ENCODE results near the gene SORCS2. TPM values are rescaled to one million over a fixed set of nuclear protein-coding genes. Genes with fewer than 3 reads are reported as not detected.

SORCS2 gene
- total and polyA plus RNA-seq, 2 of the 8 experiments (the other 6 are each of a cell fraction or from before 2014, with no cell fraction given) = 0.36 to 1.8 TPM

DNA sequence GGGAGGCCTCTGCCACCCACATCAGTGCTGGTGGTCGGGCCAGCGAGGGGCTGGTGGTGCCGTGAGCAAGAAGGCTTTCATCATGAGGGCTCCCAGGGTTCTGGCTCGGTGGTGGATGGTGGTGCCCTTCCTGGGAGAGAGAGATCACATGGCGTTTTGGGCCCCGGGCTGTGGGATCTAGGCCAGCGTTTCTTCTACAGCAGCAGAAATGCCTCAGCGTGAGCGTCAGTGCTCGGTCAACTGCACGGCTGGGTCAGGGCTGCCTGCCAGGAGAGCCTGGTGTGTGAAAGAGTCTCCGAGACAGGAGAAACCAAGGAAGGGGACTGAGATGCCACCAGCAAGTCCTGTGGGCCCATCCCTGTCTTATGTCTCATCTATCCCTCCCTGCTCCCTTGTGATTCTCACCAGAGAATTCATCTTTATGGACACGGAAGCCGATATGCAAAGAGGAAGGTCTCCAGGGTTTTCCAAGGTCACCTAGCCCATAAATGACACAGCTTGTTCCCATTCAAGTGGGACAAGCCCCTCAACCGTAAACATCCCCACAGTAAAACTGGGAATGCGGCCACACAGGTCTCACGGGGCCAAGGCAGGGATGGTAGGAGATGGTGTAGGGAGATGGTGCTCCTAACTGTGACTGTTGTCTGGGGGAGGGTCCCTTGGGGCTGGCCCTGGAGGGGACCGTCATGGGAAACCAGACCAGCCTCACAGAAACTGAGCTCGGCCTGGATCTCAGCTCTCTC, 99.2 kb downstream of the SORCS2 start (continued):
- TF ChIP-seq CHD1 (IDR thresholded peaks at IDR 0.05; ENCODE audit: low read depth, low read length) = no peak
- TF ChIP-seq POU5F1 (IDR thresholded peaks at IDR 0.05; ENCODE audit: low read depth, low read length) = no peak
- no peak for TF ChIP-seq SIRT6 (IDR thresholded peaks at IDR 0.05; ENCODE audit: low read length)
- no peak for TF ChIP-seq CTBP2 (IDR thresholded peaks at IDR 0.05; ENCODE audit: borderline replicate concordance, insufficient read depth, insufficient read length, low read length)
- TF ChIP-seq RBBP5 (IDR thresholded peaks at IDR 0.05; ENCODE audit: borderline replicate concordance, low read depth, low read length) = no peak
